K562 (cell line): Measurements from ENCODE around the gene FGF1. TPM values are rescaled to one million over a fixed set of nuclear protein-coding genes. Genes with fewer than 3 reads are reported as not detected.

Experiments used
- FOXK1 ChIP-seq: sonication (generic); formaldehyde crosslinking; IDR thresholded peaks from 2 replicates; pipeline ENCODE4 v1.8.0; 2022; ENCODE audit warnings: missing genetic modification reagents, mild to moderate bottlenecking, borderline replicate concordance
- HOMEZ ChIP-seq: fragments of 250-450 bp; sonication (Bioruptor Pico); IDR thresholded peaks from 2 replicates; pipeline ENCODE4 v1.4.0; 2020; ENCODE audit warnings: mild to moderate bottlenecking, moderate library complexity
- KDM5B ChIP-seq: fragments of 200-600 bp; sonication (generic); IDR thresholded peaks from 2 replicates; pipeline ENCODE4 v1.6.1; 2012; ENCODE audit warnings: low read depth, mild to moderate bottlenecking, moderate library complexity, low read length, control low read depth, inconsistent platforms; ENCODE audit not compliant: insufficient replicate concordance
- RBM25 ChIP-seq: fragments of 200-400 bp; formaldehyde crosslinking; IDR thresholded peaks from 2 replicates; pipeline ENCODE4 v1.6.1; 2018; ENCODE audit warnings: low read length, low read depth, moderate library complexity; ENCODE audit not compliant: severe bottlenecking
- RREB1 ChIP-seq: fragments of 250-450 bp; sonication (Bioruptor Pico); IDR thresholded peaks from 2 replicates; pipeline ENCODE4 v1.4.0; 2020
- polyA plus RNA-seq, 8 experiments: library from polyadenylated mRNA; depleted of rRNA in 4 of 8; stranded (reverse) in 5 of 8; unstranded in 3 of 8; fragments of >200 nt; fragmentation: Nextera tagmentation in 2 of 8; fragmentation: Illumina TruSeq in 1 of 8; extraction: Ambion mirVana in 2 of 8; extraction: Trizol in 1 of 8; gene quantifications; 2 replicates each; pipeline versions ENCODE4 v1.2.1 to v1.2.3, GENCODE V29; 2011 to 2014; ENCODE audit warnings: inconsistent platforms in 1 of 8, missing spikeins in 1 of 8
- total RNA-seq, 7 experiments: library from RNA; depleted of rRNA in 6 of 7; stranded (reverse); fragments of >200 nt in 6 of 7; fragmentation: Illumina TruSeq in 2 of 7; extraction: Trizol in 2 of 7; gene quantifications; 2 replicates each; pipeline versions ENCODE4 v1.2.1 to v1.2.3, GENCODE V29; 2011 to 2021; ENCODE audit warnings: low replicate concordance in 1 of 7
- TF ChIP-seq, protein P1 (sequence below), 2 experiments: fragments of 450-650 bp in 1 of 2; IDR thresholded peaks; 2 replicates each; pipeline ENCODE4 v1.6.1; 2011 to 2017; ENCODE audit warnings: low read depth in 2 of 2, antibody characterized with exemption in 1 of 2, borderline replicate concordance in 1 of 2, low read length in 1 of 2, mild to moderate bottlenecking in 1 of 2, mixed read lengths in 1 of 2; ENCODE audit not compliant: control insufficient read depth in 1 of 2

Gene FGF1
- total and polyA plus RNA-seq, 9 of the 15 experiments (the other 6 are each of a cell fraction or from before 2014, with no cell fraction given) = not detected

- TF ChIP-seq HOMEZ (CRISPR knock-in tag) (no peak), FOXK1 (no peak), RBM25 (no peak), KDM5B (no peak), RREB1 (CRISPR knock-in tag) (no peak)
- TF ChIP-seq, protein P1, sequence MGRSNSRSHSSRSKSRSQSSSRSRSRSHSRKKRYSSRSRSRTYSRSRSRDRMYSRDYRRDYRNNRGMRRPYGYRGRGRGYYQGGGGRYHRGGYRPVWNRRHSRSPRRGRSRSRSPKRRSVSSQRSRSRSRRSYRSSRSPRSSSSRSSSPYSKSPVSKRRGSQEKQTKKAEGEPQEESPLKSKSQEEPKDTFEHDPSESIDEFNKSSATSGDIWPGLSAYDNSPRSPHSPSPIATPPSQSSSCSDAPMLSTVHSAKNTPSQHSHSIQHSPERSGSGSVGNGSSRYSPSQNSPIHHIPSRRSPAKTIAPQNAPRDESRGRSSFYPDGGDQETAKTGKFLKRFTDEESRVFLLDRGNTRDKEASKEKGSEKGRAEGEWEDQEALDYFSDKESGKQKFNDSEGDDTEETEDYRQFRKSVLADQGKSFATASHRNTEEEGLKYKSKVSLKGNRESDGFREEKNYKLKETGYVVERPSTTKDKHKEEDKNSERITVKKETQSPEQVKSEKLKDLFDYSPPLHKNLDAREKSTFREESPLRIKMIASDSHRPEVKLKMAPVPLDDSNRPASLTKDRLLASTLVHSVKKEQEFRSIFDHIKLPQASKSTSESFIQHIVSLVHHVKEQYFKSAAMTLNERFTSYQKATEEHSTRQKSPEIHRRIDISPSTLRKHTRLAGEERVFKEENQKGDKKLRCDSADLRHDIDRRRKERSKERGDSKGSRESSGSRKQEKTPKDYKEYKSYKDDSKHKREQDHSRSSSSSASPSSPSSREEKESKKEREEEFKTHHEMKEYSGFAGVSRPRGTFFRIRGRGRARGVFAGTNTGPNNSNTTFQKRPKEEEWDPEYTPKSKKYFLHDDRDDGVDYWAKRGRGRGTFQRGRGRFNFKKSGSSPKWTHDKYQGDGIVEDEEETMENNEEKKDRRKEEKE (IDR thresholded peaks at IDR 0.05; ENCODE audit: borderline replicate concordance in 1 of 2, control insufficient read depth in 1 of 2, low read depth in 2 of 2, low read length in 1 of 2) = no peak
Observed at GRCh38 chr5:142689081-142689480, 3.2 kb upstream of the FGF1 start (continued).
